Dermis microvascular lymphatic vessel endothelial cell (primary cell): ENCODE results near the gene SLC38A9. TPM values are rescaled to one million over a fixed set of nuclear protein-coding genes. Genes with fewer than 3 reads are reported as not detected.
"Not testable (repeated sequence)": the region's sequence is repeated elsewhere in the genome, so short reads cannot be mapped to it uniquely, and the experiment has no call there.

Experiments
- DNase-seq, 2 donors: peaks; one replicate each; pipeline versions ENCODE4 v3.0.0 to v3.0.0-alpha.2; 2010; ENCODE audit warnings: low read depth in 2 of 2
- total RNA-seq: library from RNA; depleted of rRNA; stranded (reverse); fragments of >200 nt; gene quantifications from 2 replicates; pipeline ENCODE4 v1.2.1, GENCODE V29; 2014

SLC38A9 gene
- total RNA-seq, 1 donor from 2014 or later = 36.2 TPM

DNA sequence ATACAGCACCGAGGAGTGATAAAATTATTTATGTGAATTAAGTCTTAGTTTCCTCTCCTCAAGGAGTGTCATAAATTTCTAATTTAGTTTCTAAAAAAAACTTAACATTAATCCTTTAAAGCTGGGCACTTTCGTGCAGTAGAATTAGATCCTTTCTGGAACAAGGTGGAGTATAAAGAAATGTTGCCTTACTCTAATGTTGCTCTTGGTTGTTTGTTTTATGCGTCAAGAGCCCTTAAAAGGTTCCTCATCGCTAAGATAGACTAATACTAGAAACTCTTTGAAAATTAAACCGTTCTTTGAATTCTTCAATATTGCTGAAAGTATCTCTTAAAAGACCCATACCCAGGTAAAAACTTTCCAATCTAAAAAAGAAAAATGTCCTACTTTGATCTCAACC lies 93.8 kb downstream of the SLC38A9 start:
- no peak for DNase-seq

DNA sequence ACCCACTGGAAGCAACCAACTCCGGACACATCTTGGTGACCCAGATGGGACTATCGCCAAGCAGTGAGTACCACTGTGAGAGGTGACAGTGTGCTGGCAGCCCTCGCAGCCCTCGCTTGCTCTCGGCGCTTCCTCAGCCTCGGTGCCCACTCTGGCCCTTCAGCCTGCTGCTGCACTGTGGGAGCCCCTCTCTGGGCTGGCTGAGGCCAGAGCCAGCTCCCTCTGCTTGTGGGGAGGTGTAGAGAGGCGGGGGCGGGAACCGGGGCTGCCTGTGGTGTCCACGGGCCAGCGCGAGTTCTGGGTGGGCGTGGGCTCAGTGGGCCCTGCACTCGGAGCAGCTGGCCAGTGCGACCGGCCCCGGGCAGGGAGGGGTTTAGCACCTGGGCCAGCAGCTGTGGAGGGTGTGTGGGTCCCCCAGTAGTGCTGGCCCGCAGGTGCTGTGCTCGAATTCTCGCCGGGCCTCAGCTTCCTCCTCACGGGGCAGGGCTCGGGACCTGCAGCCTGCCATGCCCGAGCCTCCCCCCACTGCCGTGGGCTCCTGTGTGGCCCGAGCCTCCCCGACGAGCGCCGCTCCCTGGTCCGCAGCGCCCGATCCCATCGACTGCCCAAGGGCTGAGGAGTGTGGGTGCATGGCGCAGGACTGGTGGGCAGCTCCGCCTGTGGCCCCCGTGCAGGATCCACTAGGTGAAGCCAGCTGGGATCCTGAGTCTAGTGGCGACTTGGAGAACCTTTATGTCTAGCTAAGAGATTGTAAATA lies 98.8 kb downstream of the SLC38A9 start:
- no peak for DNase-seq

DNA sequence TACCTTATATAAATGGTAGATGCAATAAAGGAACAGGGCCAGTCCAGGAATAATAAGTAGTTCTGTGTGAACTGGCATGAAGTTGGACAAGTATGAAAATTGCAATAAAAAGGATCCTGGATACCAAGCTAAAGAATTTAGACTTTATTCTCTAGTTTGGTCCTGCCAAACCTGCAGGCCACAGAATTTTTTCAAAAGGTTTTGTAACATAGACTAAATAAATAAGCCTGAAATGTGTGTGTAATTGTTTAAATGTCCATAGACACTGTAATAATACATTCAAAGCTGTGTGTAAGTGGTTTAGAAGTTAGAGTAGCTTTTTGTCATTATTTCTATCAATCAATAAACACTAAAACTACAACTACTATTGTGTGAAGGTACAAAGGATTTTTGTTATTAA lies 101.6 kb downstream of the SLC38A9 start:
- DNase-seq = no peak

DNA sequence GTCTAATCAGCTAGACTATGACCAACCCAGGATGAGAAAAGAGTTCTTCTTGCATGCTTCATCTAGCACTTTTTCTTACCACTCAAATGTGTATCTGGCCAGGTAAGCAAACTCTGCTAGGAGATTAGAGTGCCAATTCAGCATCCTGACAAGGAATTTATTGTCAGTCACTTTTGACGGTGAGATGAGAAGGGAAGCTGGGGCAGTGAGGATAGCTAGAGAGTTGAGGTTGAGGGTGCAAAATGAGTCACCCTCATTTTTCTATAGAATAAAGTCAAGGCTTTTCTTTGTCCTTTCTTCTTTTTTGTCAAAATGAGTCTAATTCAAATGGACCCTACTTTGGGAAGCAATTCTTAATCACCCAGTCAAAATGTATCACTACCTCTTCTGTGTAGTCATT lies 102.7 kb downstream of the SLC38A9 start:
- DNase-seq = no peak

DNA sequence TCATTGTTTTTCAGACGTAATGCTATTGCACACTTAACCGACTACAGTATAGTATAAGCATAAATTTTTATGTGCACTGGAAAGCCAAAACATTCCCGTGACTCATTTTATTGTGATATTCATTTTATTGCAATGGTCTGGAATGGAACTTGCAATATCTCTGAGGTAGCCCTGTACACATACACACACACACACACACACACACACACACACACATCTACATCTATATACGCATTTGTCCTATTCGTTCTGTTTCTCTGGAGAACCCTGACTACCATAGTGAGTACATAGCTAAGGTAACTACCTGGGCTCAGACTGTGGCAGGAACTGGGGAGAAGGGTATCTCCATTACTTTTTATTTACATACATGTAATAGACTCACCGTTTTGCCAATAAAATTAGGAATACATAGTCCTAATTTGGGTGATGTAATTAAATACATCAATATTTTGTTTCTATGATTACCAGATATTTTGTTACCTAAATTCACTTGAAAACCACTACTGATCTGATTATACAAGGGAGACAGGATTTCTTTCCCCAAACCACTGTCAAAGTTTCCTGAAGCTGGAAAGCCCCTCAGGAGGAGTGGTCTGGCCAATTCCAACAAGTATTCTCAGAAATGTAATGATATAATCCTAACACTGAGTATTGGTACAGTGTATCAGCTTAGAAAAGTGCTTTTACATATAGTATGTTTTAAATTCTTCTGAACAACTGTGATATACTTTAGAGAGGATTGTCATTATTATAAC lies 103.4 kb downstream of the SLC38A9 start:
- DNase-seq = no peak

DNA sequence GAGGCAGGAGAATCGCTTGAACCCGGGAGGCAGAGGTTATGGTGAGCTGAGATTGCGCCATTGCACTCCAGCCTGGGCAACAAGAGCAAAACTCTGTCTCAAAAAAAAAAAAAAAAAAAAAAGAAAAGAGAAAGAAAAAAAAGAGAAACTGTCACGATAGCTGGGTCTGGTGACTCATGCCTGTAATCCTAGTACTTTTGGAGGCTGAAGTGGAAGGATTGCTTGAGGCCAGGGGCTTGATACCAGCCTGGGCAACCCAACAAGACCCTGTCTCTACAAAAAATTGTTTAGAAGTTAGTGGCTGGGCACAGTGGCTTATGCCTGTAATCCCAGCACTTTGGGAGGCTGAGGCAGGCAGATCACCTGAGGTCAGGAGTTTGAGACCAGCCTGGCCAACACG lies 104.8 kb downstream of the SLC38A9 start:
- DNase-seq = not testable (repeated sequence)

DNA sequence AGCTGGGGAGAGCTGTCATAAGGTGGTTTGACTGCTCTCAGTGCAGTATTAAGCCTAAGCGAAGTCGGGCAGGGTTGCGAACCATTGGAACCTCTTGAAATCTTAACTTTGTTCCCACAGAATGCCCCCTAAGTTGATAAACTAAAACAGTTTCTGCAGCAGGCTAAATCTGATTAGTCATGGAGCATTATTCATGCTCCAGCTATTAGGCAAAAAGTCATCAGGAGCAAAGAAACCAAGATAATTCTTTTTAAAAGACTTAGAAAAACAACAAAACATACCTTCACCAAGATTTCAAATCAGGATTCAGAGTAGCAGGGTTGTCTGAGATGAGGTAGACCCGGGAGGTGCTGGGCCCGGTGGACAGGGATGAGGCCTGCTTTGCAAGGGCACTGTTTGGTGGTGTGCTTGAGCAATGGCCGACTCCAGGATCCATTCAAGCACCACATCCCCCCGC lies 107.5 kb downstream of the SLC38A9 start:
- DNase-seq = no peak

DNA sequence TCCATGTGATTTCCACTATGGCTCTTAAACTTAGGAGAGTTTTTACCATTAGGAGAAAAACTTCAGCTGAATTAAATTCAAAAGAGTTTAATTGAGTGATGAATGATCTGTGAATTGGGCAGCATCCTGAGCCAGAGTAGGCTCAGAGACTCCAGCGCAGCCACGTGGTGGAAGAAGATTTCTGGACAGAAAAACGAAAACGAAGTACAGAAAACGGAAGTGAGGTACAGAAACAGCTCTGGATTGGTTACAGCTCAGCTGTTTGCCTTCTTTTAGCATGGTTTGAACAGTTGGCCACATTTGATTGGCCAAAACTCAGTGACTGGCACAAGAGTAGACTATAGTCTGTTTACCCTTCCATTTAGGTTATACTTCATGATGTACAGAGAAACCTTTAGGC lies 108.2 kb downstream of the SLC38A9 start:
- peak; percentile 55 to 62 for DNase-seq

DNA sequence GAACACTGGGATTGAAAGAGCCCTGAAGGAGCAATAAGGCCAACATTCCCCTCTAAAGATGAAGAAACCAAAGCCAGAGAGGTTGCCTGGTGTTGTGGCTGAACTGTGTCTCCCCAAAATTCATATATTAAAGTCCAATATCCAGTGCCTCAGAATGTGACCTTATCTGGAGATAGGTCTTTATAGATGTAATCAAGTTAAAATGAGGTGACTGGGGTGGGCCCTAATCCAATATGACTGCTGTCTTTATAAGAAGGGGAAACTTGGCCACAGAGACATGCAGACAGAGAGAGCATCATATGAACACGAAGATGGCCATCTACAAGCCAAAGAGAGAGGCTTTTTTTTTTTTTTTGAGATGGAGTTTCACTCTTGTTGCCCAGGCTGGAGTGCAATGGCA lies 110.5 kb downstream of the SLC38A9 start:
- DNase-seq = no peak

DNA sequence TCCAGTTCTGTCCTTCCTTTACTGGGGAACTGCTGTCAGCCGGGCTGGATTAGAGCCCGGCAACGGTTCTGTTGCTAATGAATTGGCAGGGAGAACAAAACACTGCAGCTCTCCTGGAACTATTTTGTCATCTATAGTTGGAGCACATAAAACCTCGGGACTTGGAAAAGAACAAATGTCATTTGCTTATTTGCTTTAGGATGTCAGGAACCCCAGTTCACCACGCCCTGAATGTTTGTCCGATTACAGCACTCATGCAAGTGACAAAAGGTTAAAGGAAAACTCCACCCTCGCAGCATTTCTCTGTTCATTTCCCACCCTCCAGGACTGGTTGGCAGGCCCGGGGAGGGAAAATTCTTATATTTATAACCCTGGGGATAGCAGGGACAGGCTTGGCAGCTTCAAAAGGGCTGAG lies 110.9 kb downstream of the SLC38A9 start:
- DNase-seq = peak; percentile 96 to 100

DNA sequence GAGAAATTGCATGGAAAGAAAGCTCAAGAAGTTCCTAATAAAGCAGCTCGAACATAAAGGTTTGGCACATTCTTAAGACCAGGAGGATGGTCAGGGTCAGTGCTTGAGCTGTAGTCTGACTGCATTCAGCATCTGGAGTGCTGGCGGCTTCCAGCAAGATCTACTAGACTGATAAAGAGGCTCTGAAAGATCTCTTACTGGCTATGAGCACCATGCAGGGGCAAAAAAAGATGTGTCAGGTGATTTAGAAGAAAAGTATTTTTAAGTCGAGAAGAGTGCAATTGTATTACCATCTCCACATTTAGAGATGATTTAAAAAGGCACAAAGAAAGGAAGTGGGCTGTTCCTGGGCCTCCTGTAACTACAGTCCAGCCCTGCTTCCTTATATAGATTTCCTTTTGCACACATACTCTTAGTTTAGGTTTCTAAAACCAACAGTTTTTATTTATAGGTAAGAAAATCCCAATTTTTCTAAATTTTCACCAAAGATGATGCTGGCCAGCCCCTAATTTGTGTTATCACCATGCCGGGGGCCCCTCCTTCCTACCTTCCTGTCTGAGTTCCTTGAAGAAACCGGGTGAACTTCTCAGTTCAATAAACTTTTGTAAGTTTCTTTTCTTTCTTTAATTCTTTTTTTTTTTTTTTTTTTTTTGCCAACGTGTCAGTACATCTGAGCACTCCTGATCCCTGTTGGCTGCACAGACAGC lies 111.5 kb downstream of the SLC38A9 start:
- DNase-seq = peak in 1 of 2 donors; percentile 68

DNA sequence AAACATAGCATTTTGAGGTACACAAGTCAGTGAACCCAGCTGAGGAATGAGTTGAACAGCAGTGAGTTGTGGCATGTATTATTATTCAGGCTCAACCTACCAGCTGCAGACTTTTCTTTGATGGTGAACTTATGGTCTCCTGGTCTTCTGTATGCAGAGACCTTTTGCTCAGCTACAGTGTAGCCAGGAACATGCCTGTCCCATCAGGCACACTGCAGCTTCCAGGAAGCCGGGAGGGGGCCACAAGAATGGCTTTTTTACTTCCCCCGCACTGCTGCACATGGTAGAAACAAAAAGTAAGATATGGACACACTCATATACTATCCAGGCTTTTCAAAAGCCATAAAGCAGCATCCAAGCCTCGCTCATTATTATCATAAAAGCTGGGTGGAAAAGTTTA lies 112.0 kb downstream of the SLC38A9 start:
- DNase-seq = no peak

DNA sequence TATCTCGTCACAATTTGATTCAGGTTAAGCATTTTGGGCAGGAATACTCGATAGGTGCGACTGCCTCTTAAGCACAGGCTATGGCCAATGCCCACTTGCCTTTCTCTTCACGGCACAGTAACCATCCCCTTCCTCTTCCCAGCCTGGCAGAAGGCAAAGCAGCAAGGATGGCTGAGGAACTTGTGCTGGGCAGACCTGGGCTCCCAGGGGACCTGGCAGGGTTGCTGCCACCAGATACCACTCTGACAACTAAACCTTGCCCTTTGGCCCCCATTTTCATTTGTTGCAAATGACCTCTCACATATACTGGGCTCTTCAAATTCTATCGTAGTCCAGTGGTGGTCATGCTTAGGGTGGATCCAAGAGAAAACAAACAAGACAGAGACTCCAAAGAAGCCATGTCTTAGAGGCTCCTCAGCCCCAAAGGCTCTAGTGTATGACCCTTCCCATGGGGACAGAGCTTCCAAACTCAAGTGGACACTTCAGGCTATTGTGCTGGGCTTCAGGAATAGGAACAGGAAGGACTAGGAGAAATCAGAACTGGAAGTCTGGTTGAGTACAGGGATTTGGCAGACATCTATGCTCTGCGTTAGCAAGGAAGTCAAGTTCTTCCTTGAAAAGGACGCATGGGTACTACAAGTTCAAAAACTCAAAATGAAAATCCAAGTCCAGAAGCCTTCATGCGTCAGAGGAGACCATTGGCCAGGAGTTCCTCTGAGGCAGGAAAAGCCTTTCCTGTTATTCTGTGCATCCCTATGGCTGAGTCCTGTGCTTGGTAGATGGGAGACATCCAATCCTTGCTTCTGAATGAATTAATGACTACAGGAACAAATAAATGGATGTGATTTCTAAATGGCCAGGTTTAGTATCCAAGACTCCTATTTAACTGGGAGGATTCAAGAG lies 112.7 kb downstream of the SLC38A9 start:
- DNase-seq = peak; percentile 83 to 87

DNA sequence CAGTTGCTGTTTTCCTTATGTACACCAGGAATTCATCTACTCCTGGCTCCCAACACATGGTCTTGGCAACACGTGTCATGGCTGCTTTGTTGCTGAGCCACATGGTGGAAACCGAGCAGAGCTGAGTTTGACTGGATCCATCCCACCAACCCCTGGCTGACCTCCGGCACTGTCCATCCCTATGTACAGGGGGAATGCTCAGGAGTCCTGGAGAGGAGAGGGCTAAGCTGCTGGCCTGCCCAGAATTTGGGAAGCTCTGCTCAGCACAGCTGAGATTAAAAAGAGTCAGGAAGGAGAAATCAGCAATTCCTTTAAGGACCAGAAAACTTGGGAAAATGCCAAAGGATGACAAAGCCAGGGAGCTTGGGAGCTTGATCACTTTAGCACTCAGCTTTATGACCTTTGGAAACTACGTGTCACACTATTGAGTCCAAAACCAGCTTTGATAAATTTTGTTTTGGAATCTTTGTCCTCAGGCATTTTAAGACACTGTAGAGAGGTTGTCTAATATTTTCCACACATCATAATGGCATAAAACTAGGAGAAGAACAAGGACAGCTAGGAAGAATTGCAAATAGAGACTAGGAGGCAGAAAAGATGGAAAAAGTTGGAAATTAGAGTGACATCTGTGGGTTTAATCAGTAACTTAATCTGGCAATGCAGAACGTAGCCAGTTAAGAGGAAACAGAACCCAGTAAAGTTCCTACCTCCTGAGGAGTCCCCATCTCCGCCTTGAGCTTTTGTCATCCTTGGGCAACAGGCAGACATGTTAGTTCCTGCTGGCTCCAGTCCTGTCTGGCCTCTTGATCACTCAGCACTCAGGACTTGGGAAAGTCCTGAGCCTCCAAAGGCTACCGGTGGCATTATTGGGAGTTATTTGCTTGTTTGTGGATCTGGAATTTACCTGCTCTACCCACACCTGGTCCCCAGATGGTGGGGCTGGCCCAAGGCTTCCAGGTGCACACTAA lies 114.8 kb downstream of the SLC38A9 start:
- DNase-seq = peak in 1 of 2 donors; percentile 59

DNA sequence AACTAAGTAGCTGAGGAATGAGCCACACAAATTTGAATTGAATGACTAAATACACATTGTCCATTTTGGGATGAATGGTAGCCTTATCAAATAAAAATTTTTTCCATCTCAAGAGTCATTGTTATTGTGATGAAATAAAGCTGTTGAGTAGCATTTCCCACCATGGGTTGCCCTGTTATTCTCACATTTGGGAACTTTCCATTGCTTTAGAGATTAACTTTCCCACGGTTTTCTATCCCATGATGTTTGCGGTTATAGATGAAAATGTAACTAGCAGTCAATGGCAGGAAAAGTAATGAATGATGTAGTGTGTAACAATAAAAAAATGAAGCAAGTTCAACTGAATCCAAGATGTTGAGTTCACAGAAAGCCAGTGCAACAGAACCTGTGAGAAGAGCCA lies 117.5 kb downstream of the SLC38A9 start:
- peak; percentile 76 to 94 for DNase-seq

DNA sequence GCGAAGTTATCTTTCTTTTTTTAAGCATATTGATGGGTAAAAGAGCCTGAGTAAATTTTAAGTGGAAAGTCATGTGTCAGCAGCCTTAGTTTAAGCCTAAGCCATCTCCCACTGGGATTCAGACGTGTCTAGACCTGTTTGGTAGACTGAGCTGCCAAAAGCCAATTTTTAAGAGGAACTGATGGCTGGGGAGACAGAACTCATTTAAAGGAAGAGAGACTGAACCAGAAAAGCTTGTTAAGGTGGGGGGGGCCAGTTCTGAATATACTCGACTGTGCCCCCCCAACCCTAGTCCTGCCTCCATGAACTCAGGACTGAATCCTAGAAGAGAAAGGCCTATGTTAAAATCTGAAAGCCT lies 119.0 kb downstream of the SLC38A9 start:
- no peak for DNase-seq

DNA sequence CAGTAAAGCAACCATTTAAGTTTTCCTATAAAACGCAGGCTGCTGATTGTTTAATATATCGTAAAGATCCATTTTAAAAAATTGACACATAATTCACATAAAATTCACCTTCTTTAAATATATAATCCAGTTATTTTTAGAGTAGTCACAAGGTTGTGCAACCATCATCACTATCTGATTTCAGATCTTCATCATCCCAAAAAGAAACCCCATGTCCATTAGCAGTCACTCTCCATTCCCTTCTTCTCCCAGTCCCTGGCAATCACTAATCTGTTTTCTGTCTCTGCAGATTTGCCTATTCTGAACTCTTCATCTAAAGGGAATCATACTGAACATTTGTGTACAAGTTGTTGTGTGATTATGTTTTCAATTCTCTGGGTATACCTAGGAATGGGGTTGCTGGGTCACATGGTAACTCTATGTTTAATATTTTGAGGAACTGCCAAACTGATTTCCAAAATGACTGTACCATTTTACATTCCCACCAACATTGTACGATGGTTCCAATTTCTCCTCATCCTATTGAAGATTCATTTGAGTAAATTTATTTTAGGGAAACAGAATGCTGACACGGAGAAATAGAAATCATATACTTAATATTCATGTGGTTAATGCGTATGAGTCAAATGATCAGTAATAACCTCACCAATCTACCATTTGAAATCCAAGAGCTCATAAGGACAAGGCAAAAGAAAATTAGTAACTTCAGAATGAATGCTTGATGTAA lies 119.6 kb downstream of the SLC38A9 start:
- no peak for DNase-seq

DNA sequence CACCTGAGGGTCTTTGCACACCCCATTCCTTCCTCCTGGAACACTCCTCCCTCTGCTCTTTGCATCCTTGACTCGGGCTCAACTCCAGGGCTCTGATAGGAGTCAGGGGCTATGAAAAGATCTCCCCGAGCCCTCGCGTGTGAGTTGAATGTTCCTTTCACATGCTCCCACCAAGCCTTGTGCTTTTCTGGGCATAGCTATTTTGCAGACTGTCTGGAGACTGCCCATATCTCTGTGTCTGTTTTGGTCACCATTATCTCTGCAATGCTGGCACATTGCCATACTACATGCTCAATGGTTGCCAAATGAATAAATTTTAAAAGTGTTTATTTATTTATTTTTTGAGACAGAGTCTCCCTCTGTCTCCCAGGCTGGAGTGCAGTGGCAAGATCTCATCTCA lies 120.4 kb downstream of the SLC38A9 start:
- DNase-seq = no peak

DNA sequence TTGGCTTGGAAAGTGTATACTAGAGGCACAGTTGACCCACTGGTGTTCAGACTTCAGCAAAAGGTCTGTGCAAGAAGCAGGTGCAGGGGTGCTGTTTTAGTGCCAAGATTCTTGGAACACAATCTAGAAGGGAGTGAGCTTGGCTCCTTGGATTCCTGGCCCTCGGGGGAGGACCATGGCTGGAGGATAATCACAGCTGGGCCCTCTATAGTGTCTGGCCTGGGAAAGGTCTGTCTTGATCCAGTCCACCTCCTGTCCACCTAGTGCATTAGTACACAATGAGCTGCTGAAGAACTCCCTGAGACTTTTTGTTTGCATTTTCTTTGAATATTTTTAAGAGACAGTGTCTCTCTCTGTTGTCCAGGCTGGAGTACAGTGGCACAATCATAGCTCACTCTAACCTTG lies 126.9 kb downstream of the SLC38A9 start:
- DNase-seq = no peak
